Measurements from ENCODE around the gene EPN2.
A peak's percentile ranks its signal among the peaks of the same experiment; 100 is the strongest.
"Not testable (repeated sequence)": the region's sequence is repeated elsewhere in the genome, so short reads cannot be mapped to it uniquely, and the experiment has no call there.

The EPN2 gene

GRCh38 chr17:19269106-19269505 lies 31.9 kb downstream of the EPN2 start:
- no peak for DNase-seq

- DNase-seq = no peak
Measured at GRCh38 chr17:19269641-19270040, 32.5 kb downstream of the EPN2 start.

GRCh38 chr17:19270347-19270703 lies 33.2 kb downstream of the EPN2 start:
- no peak for DNase-seq

GRCh38 chr17:19270704-19271611 lies 33.8 kb downstream of the EPN2 start:
- no peak for DNase-seq

- DNase-seq = peak; percentile 67
Measured at GRCh38 chr17:19271780-19272357, 34.7 kb downstream of the EPN2 start.

GRCh38 chr17:19273731-19274130 lies 36.6 kb downstream of the EPN2 start:
- peak; percentile 47 for DNase-seq

- DNase-seq = peak; percentile 50
Measured at GRCh38 chr17:19274893-19275292, 37.7 kb downstream of the EPN2 start.

- DNase-seq = no peak
Measured at GRCh38 chr17:19275457-19276127, 38.4 kb downstream of the EPN2 start.

- not testable (repeated sequence) for DNase-seq
Measured at GRCh38 chr17:19278284-19278683, 41.1 kb downstream of the EPN2 start.

- DNase-seq = no peak
Measured at GRCh38 chr17:19278729-19279128, 41.6 kb downstream of the EPN2 start.

- no peak for DNase-seq
Measured at GRCh38 chr17:19281161-19281560, 44.0 kb downstream of the EPN2 start.

- DNase-seq = no peak
Measured at GRCh38 chr17:19284005-19284959, 47.1 kb downstream of the EPN2 start.

- no peak for DNase-seq
Measured at GRCh38 chr17:19285213-19285900, 48.2 kb downstream of the EPN2 start.

GRCh38 chr17:19286751-19287341 lies 49.7 kb downstream of the EPN2 start:
- no peak for DNase-seq

GRCh38 chr17:19287651-19288050 lies 50.5 kb downstream of the EPN2 start:
- no peak for DNase-seq

- DNase-seq = peak; percentile 35
Measured at GRCh38 chr17:19288453-19288852, 51.3 kb downstream of the EPN2 start.

GRCh38 chr17:19290066-19290705 lies 53.0 kb downstream of the EPN2 start:
- DNase-seq = no peak

- DNase-seq = no peak
Measured at GRCh38 chr17:19291646-19292376, 54.6 kb downstream of the EPN2 start.

- DNase-seq = no peak
Measured at GRCh38 chr17:19292377-19292711, 55.2 kb downstream of the EPN2 start.

- DNase-seq = no peak
Measured at GRCh38 chr17:19294443-19294842, 57.3 kb downstream of the EPN2 start.
